GM12878 (cell line): Measurements from ENCODE around the gene KCNMB4. TPM values are rescaled to one million over a fixed set of nuclear protein-coding genes. Genes with fewer than 3 reads are reported as not detected.

Source experiments
- BMI1 ChIP-seq: fragments of 450-650 bp; IDR thresholded peaks from 2 replicates; pipeline ENCODE4 v1.6.1; 2016; ENCODE audit warnings: mild to moderate bottlenecking, moderate library complexity, borderline replicate concordance
- NFIC ChIP-seq: IDR thresholded peaks from 2 replicates; pipeline ENCODE4 v1.6.1; 2012; ENCODE audit warnings: low read depth, mild to moderate bottlenecking, inconsistent platforms, low read length, moderate library complexity
- NR2C2 ChIP-seq: IDR thresholded peaks from 2 replicates; pipeline ENCODE4 v1.6.1; 2011; ENCODE audit warnings: borderline replicate concordance, low read depth; ENCODE audit not compliant: control insufficient read depth, insufficient read length
- NR2F1 ChIP-seq: fragments of 450-650 bp; conservative IDR thresholded peaks from 2 replicates; pipeline ENCODE4 v1.6.1; 2017; ENCODE audit warnings: mild to moderate bottlenecking
- RBBP5 ChIP-seq: fragments of 200-600 bp; sonication (generic); conservative IDR thresholded peaks from 2 replicates; pipeline ENCODE4 v1.6.1; 2016
- USF1 ChIP-seq: IDR thresholded peaks from 2 replicates; pipeline ENCODE4 v1.6.1; 2011; ENCODE audit warnings: borderline replicate concordance, low read depth, mild to moderate bottlenecking, moderate library complexity, mixed read lengths, low read length; ENCODE audit not compliant: insufficient read depth; ENCODE audit errors: extremely low read length
- ZBTB40 ChIP-seq: fragments of 450-650 bp; IDR thresholded peaks from 2 replicates; pipeline ENCODE4 v1.6.1; 2016; ENCODE audit warnings: mild to moderate bottlenecking, moderate library complexity, borderline replicate concordance
- ZNF592 ChIP-seq: fragments of 450-650 bp; IDR thresholded peaks from 2 replicates; pipeline ENCODE4 v1.6.1; 2017; ENCODE audit warnings: mild to moderate bottlenecking, moderate library complexity
- polyA plus RNA-seq, 11 experiments: library from polyadenylated mRNA; depleted of rRNA in 4 of 11; unstranded in 6 of 11; stranded (reverse) in 5 of 11; fragments of >200 nt; fragmentation: Nextera tagmentation in 4 of 11; fragmentation: Illumina TruSeq in 1 of 11; extraction: Ambion mirVana in 4 of 11; extraction: Trizol in 1 of 11; gene quantifications; 1 replicate in 1 of 11; 2 replicates in 10 of 11; pipeline versions ENCODE4 v1.2.1 to v1.2.3, GENCODE V29; 2011 to 2016; ENCODE audit warnings: inconsistent platforms in 2 of 11, missing spikeins in 2 of 11, low read depth in 1 of 11
- total RNA-seq, 4 experiments: library from RNA; depleted of rRNA in 3 of 4; stranded (reverse); fragments of >200 nt in 3 of 4; fragmentation: Illumina TruSeq in 1 of 4; extraction: Trizol in 1 of 4; gene quantifications; 2 replicates each; pipeline versions ENCODE4 v1.2.1 to v1.2.3, GENCODE V29; 2013 to 2021

Gene KCNMB4
- total and polyA plus RNA-seq, 10 of the 15 experiments (the other 5 are each of a cell fraction or from before 2014, with no cell fraction given) = 0.06 to 0.37 (median 0.16) TPM; not detected in 2

- TF ChIP-seq ZNF592 (no peak), NR2C2 (no peak), NR2F1 (no peak), USF1 (no peak), NFIC (no peak), ZBTB40 (no peak), BMI1 (no peak), RBBP5 (no peak)
- TF ChIP-seq, all 136 proteins: peak for 0
These were observed 15.0 kb upstream of the KCNMB4 start (continued) for GRCh38 chr12:70351076-70351475.
